GM12878 (cell line): Measurements from ENCODE around the gene DOK4. TPM values are rescaled to one million over a fixed set of nuclear protein-coding genes. Genes with fewer than 3 reads are reported as not detected.

Experiments
- ATAC-seq: fragments of 200-7000 bp; cut with Tn5 transposase; 3 replicates; pipeline ENCODE4 v1.9.1; 2020; ENCODE audit warnings: mild to moderate bottlenecking, moderate library complexity
- BruUV-seq: library from RNA; stranded (reverse); fragments of 400-500 nt; replicated peaks from 2 replicates; lab custom pipeline; 2021; lab: Mats Ljungman, UMichigan
- CTCF ChIA-PET: fragments of 300-600 bp; sonication (Branson Sonifier 250); formaldehyde crosslinking; extraction: SDS; loops from one replicate; lab custom pipeline; 2021; ENCODE audit warnings: inconsistent platforms; lab: Yijun Ruan, JAX
- POLR2A ChIA-PET: fragments of 350-600 bp; formaldehyde crosslinking; extraction: SDS; loops from one replicate; lab custom pipeline; 2021; ENCODE audit warnings: inconsistent platforms; lab: Charles Lee
- RAD21 ChIA-PET: fragments of 300-600 bp; sonication (Branson Sonifier 250); formaldehyde crosslinking; loops from one replicate; lab custom pipeline; 2023; ENCODE audit warnings: antibody characterized with exemption; ENCODE audit not compliant: unreplicated experiment; lab: Charles Lee
- SMC1A ChIA-PET: fragments of 300-600 bp; sonication (Branson Sonifier 250); formaldehyde crosslinking; loops from one replicate; lab custom pipeline; 2023; ENCODE audit not compliant: unreplicated experiment, uncharacterized antibody; lab: Charles Lee
- DNase-seq: peaks from one replicate; pipeline ENCODE4 v3.0.0-alpha.2; 2011; ENCODE audit warnings: low read depth, low spot score
- FAIRE-seq: peaks from 3 replicates; lab custom pipeline; 2011; peaks lifted over from hg19 to GRCh38; lab: Jason Lieb, UNC
- H2AFZ ChIP-seq: 2 replicates; pipeline ENCODE4 v1.6.0; 2011; ENCODE audit warnings: low read depth, low read length, control low read depth; ENCODE audit not compliant: control insufficient read depth
- H3K27ac ChIP-seq: 2 replicates; pipeline ENCODE4 v1.5.1; 2011; ENCODE audit warnings: control low read depth; ENCODE audit not compliant: control insufficient read depth, insufficient read depth
- H3K27me3 ChIP-seq, 2 experiments: replicated peaks in 1 of 2; 2 replicates each; pipeline versions ENCODE4 v1.6.0 to v1.6.1; 2011; ENCODE audit warnings: low read length in 1 of 2; ENCODE audit not compliant: control insufficient read depth in 2 of 2, insufficient read depth in 2 of 2
- H3K36me3 ChIP-seq, 2 experiments: 2 replicates each; pipeline ENCODE4 v1.5.1; 2011; ENCODE audit warnings: low read length in 1 of 2; ENCODE audit not compliant: control insufficient read depth in 2 of 2, insufficient read depth in 2 of 2
- H3K4me1 ChIP-seq: 2 replicates; pipeline ENCODE4 v1.6.1; 2011; ENCODE audit warnings: mild to moderate bottlenecking, low read length, moderate library complexity, mixed read lengths; ENCODE audit not compliant: control insufficient read depth, insufficient read depth
- H3K4me2 ChIP-seq: 2 replicates; pipeline ENCODE4 v1.6.0; 2011; ENCODE audit warnings: control low read depth; ENCODE audit not compliant: control insufficient read depth, insufficient read depth
- H3K4me3 ChIP-seq: fragments of 200-600 bp; sonication (generic); 2 replicates; pipeline ENCODE4 v1.5.1; 2016
- H3K79me2 ChIP-seq: 2 replicates; pipeline ENCODE4 v1.6.0; 2011; ENCODE audit warnings: low read length; ENCODE audit not compliant: control insufficient read depth, insufficient read depth
- H3K9ac ChIP-seq: 2 replicates; pipeline ENCODE4 v1.8.0; 2011; ENCODE audit warnings: low read length, control low read depth, mixed read lengths; ENCODE audit not compliant: control insufficient read depth, insufficient read depth
- H3K9me3 ChIP-seq: replicated peaks from 3 replicates; pipeline ENCODE4 v1.5.1; 2011; ENCODE audit warnings: mild to moderate bottlenecking, low read length; ENCODE audit not compliant: control insufficient read depth, insufficient read depth
- H4K20me1 ChIP-seq: 2 replicates; pipeline ENCODE4 v1.6.0; 2011; ENCODE audit not compliant: control insufficient read depth, insufficient read depth
- CREB1 ChIP-seq: IDR thresholded peaks from 2 replicates; pipeline ENCODE4 v1.6.1; 2012; ENCODE audit warnings: low read depth, mild to moderate bottlenecking, inconsistent platforms
- EED ChIP-seq: sonication (generic); IDR thresholded peaks from 2 replicates; pipeline ENCODE4 v1.6.1; 2016; ENCODE audit warnings: antibody characterized with exemption, low read depth
- IKZF1 ChIP-seq: fragments of 450-650 bp; conservative IDR thresholded peaks from 2 replicates; pipeline ENCODE4 v1.6.1; 2017; ENCODE audit warnings: antibody characterized with exemption, mild to moderate bottlenecking
- LARP7 ChIP-seq: fragments of 450-650 bp; IDR thresholded peaks from 2 replicates; pipeline ENCODE4 v1.6.1; 2017; ENCODE audit warnings: mild to moderate bottlenecking
- MEF2A ChIP-seq: IDR thresholded peaks from 2 replicates; pipeline ENCODE4 v1.6.1; 2011; ENCODE audit warnings: low read depth, mild to moderate bottlenecking, low read length, moderate library complexity; ENCODE audit not compliant: insufficient read depth
- NR2F1 ChIP-seq: fragments of 450-650 bp; conservative IDR thresholded peaks from 2 replicates; pipeline ENCODE4 v1.6.1; 2017; ENCODE audit warnings: mild to moderate bottlenecking
- POU2F2 ChIP-seq: IDR thresholded peaks from 3 replicates; pipeline ENCODE4 v1.6.1; 2011; ENCODE audit warnings: low read depth, mild to moderate bottlenecking, low read length, borderline replicate concordance
- RAD21 ChIP-seq: IDR thresholded peaks from 2 replicates; pipeline ENCODE4 v1.6.1; 2011; ENCODE audit warnings: mild to moderate bottlenecking, low read depth, low read length, moderate library complexity; ENCODE audit not compliant: insufficient read depth
- RUNX3 ChIP-seq: IDR thresholded peaks from 2 replicates; pipeline ENCODE4 v1.6.1; 2012; ENCODE audit warnings: low read length, inconsistent platforms
- SKIL ChIP-seq: fragments of 450-650 bp; IDR thresholded peaks from 2 replicates; pipeline ENCODE4 v1.6.1; 2017; ENCODE audit warnings: mild to moderate bottlenecking, low read depth, inconsistent platforms; ENCODE audit not compliant: poor library complexity, severe bottlenecking
- SMC3 ChIP-seq: IDR thresholded peaks from 2 replicates; pipeline ENCODE4 v1.6.1; 2011; ENCODE audit warnings: low read length, improper control_type of control experiment, borderline replicate concordance
- SP1 ChIP-seq: IDR thresholded peaks from one replicate; pipeline ENCODE4 v1.6.1; 2011; ENCODE audit warnings: low read depth, low read length
- SREBF2 ChIP-seq: IDR thresholded peaks from 2 replicates; pipeline ENCODE4 v1.6.1; 2012; ENCODE audit warnings: mild to moderate bottlenecking, low read length
- STAT1 ChIP-seq: fragments of 450-650 bp; conservative IDR thresholded peaks from 2 replicates; pipeline ENCODE4 v1.6.1; 2014; ENCODE audit warnings: antibody characterized with exemption, mild to moderate bottlenecking
- TAF1 ChIP-seq: IDR thresholded peaks from 2 replicates; pipeline ENCODE4 v1.6.1; 2011; ENCODE audit warnings: mild to moderate bottlenecking, low read depth, low read length, borderline replicate concordance
- TBL1XR1 ChIP-seq: IDR thresholded peaks from 2 replicates; pipeline ENCODE4 v1.6.1; 2012; ENCODE audit warnings: low read depth, low read length, improper control_type of control experiment
- USF1 ChIP-seq: IDR thresholded peaks from 2 replicates; pipeline ENCODE4 v1.6.1; 2011; ENCODE audit warnings: borderline replicate concordance, low read depth, mild to moderate bottlenecking, moderate library complexity, mixed read lengths, low read length; ENCODE audit not compliant: insufficient read depth; ENCODE audit errors: extremely low read length
- YY1 ChIP-seq: IDR thresholded peaks from 2 replicates; pipeline ENCODE4 v1.6.1; 2011; ENCODE audit warnings: low read depth, mild to moderate bottlenecking, low read length
- ZNF24 ChIP-seq: fragments of 450-650 bp; IDR thresholded peaks from 2 replicates; pipeline ENCODE4 v1.6.1; 2017; ENCODE audit warnings: antibody characterized with exemption, mild to moderate bottlenecking
- ZNF622 ChIP-seq: fragments of 450-650 bp; IDR thresholded peaks from 2 replicates; pipeline ENCODE4 v1.6.1; 2017; ENCODE audit warnings: mild to moderate bottlenecking, inconsistent platforms
- ZZZ3 ChIP-seq: IDR thresholded peaks from 2 replicates; pipeline ENCODE4 v1.6.1; 2011; ENCODE audit warnings: low read depth; ENCODE audit not compliant: control insufficient read depth, insufficient read length
- WGBS: methylation state at CpG from one replicate; pipeline ENCODE4 v1.1.6; 2016; ENCODE audit warnings: low lambda C conversion rate; ENCODE audit not compliant: insufficient replicate concordance, insufficient coverage; ENCODE audit errors: missing lambda C conversion rate; 5-methylcytosine and 5-hydroxymethylcytosine counted together
- in situ Hi-C: fragments of 300-500 bp; cut with MboI; formaldehyde crosslinking; loops from 9 replicates; pipeline ENCODE4 v1.14.3; 2018; ENCODE audit warnings: mixed read lengths
- intact Hi-C: fragments of 100-400 bp; cut with micrococcal nuclease; formaldehyde crosslinking; loops from one replicate; pipeline ENCODE4 v1.14.2; 2022; ENCODE audit not compliant: unreplicated experiment
- polyA plus RNA-seq, 11 experiments: library from polyadenylated mRNA; depleted of rRNA in 4 of 11; unstranded in 6 of 11; stranded (reverse) in 5 of 11; fragments of >200 nt; fragmentation: Nextera tagmentation in 4 of 11; fragmentation: Illumina TruSeq in 1 of 11; extraction: Ambion mirVana in 4 of 11; extraction: Trizol in 1 of 11; gene quantifications; 1 replicate in 1 of 11; 2 replicates in 10 of 11; pipeline versions ENCODE4 v1.2.1 to v1.2.3, GENCODE V29; 2011 to 2016; ENCODE audit warnings: inconsistent platforms in 2 of 11, missing spikeins in 2 of 11, low read depth in 1 of 11
- total RNA-seq, 4 experiments: library from RNA; depleted of rRNA in 3 of 4; stranded (reverse); fragments of >200 nt in 3 of 4; fragmentation: Illumina TruSeq in 1 of 4; extraction: Trizol in 1 of 4; gene quantifications; 2 replicates each; pipeline versions ENCODE4 v1.2.1 to v1.2.3, GENCODE V29; 2013 to 2021
- TF ChIP-seq, protein P1 (sequence below): IDR thresholded peaks from 2 replicates; pipeline ENCODE4 v1.6.1; 2011; ENCODE audit warnings: low read depth, mild to moderate bottlenecking, low read length, moderate library complexity, borderline replicate concordance; ENCODE audit errors: extremely low read depth

The DOK4 gene
- total and polyA plus RNA-seq, 10 of the 15 experiments (the other 5 are each of a cell fraction or from before 2014, with no cell fraction given) = 0.20 to 7.0 (median 2.4) TPM; not detected in 1

- Histone ChIP-seq H3K4me2 (no peak overlapping the region), H3K79me2 (no peaks in the 10 kb centered on the region), H3K4me1 (peaks cover 12% of the 10 kb centered on the region), H3K27me3 (no peaks in the 10 kb centered on the region), H4K20me1 (no peaks in the 10 kb centered on the region; the same call in 1 of the 2 replicates), H3K9me3 (no peaks in the 10 kb centered on the region), H3K4me3 (no peak overlapping the region), H3K27ac (no peak overlapping the region), H3K36me3 (no peaks in the 10 kb centered on the region; a peak in 2 of 4 replicates), H2AFZ (no peak overlapping the region), H3K9ac (no peak overlapping the region; the same call in 1 of the 2 replicates)
- intact Hi-C loops = loop anchor here (1.0 to 5.0 kb wide), 4 partner anchors 44 to 220 kb away; partner anchors contain the start of gene POLR2C
- ChIA-PET POLR2A (interaction anchor here (1.1 to 1.5 kb wide), 3 partner anchors 30 to 98 kb away, joined by 3 to 4 read pairs (median 4); partner anchors contain the start of gene POLR2C), RAD21 (interaction anchor here (0.6 to 5.1 kb wide), 21 partner anchors 10 to 436 kb away, joined by 3 to 49 read pairs (median 4); partner anchors contain the start of genes ADGRG5, CCDC102A, CIAPIN1 and COQ9), CTCF (interaction anchor here (1.0 to 6.0 kb wide), 33 partner anchors 8 to 437 kb away, joined by 3 to 174 read pairs (median 5); partner anchors contain the start of genes ADGRG5, CCDC102A, CIAPIN1 and COQ9), SMC1A (interaction anchor here (0.7 to 6.1 kb wide), 16 partner anchors 8 to 794 kb away, joined by 3 to 51 read pairs (median 4); partner anchors contain the start of genes CCDC102A and POLR2C)
- FAIRE-seq = peak; percentile 97
- in situ Hi-C loops = loop anchor here (5.0 kb wide), 2 partner anchors 103 to 218 kb away; no protein-coding TSS in a partner anchor
- BruUV-seq = no TSS peak
- DNase-seq = no peak
- ATAC-seq = peak; percentile 96
- 29% methylated on average over 10 of the region's 10 CpGs for WGBS
- TF ChIP-seq SP1 = no peak
- TF ChIP-seq TAF1 = no peak
- TF ChIP-seq NR2F1 = no peak
- peak; percentile 28; the same call in 1 of the 2 replicates for TF ChIP-seq RUNX3
- TF ChIP-seq LARP7 = peak; percentile 66
- TF ChIP-seq SKIL = peak; percentile 20
- 0 out of 2 replicates have a peak, but pooled peaks have one; percentile 18 for TF ChIP-seq ZNF24
- TF ChIP-seq CREB1 = no peak
- peak; percentile 96 for TF ChIP-seq RAD21
- TF ChIP-seq TBL1XR1 = no peak
- 0 out of 2 replicates have a peak, but pooled peaks have one; percentile 26 for TF ChIP-seq IKZF1
- TF ChIP-seq ZNF622 = no peak
- TF ChIP-seq YY1 = peak; percentile 89
- no peak for TF ChIP-seq POU2F2
- no peak for TF ChIP-seq EED
- TF ChIP-seq MEF2A = no peak
- peak; percentile 96 for TF ChIP-seq SMC3
- TF ChIP-seq USF1 = no peak
- TF ChIP-seq STAT1 = no peak; the same call in 1 of the 2 replicates
- TF ChIP-seq ZZZ3 = no peak
- no peak for TF ChIP-seq SREBF2
- TF ChIP-seq, protein P1, sequence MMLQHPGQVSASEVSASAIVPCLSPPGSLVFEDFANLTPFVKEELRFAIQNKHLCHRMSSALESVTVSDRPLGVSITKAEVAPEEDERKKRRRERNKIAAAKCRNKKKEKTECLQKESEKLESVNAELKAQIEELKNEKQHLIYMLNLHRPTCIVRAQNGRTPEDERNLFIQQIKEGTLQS = no peak
Observed at GRCh38 chr16:57519796-57520360, 33.6 kb upstream of the DOK4 start.
